NCI-H774 (cell line): Measurements from ENCODE around the gene CAMK2N2.
"Not testable (repeated sequence)": the region's sequence is repeated elsewhere in the genome, so short reads cannot be mapped to it uniquely, and the experiment has no call there.

Source experiments
- DNase-seq: peaks from one replicate; lab custom pipeline; 2025; lab: John Stamatoyannopoulos, UW

The CAMK2N2 gene

GRCh38 chr3:184272269-184272668, 10.9 kb upstream of the CAMK2N2 start:
- no peak for DNase-seq

GRCh38 chr3:184267249-184267648, 5.9 kb upstream of the CAMK2N2 start:
- DNase-seq, result not testable (repeated sequence)

- DNase-seq, result no peak
Observed at GRCh38 chr3:184262764-184263179, 1.4 kb upstream of the CAMK2N2 start.

- DNase-seq, result peak; percentile 85
Observed at GRCh38 chr3:184261854-184262763, 756 bp upstream of the CAMK2N2 start.

GRCh38 chr3:184260724-184261269, 556 bp downstream of the CAMK2N2 start:
- DNase-seq, result peak; percentile 33

- DNase-seq, result peak; percentile 34
Observed at GRCh38 chr3:184259878-184260723, 1.3 kb downstream of the CAMK2N2 start.

- no peak for DNase-seq
Observed at GRCh38 chr3:184259396-184259877, 1.9 kb downstream of the CAMK2N2 start.

GRCh38 chr3:184258926-184259325, 2.4 kb downstream of the CAMK2N2 start:
- no peak for DNase-seq

- DNase-seq, result no peak
Observed at GRCh38 chr3:184257083-184257915, 4.1 kb downstream of the CAMK2N2 start.

GRCh38 chr3:184255291-184256039, 5.9 kb downstream of the CAMK2N2 start:
- DNase-seq, result no peak

- peak; percentile 95 for DNase-seq
Observed at GRCh38 chr3:184250167-184250828, 11.1 kb downstream of the CAMK2N2 start.

GRCh38 chr3:184249412-184250166, 11.8 kb downstream of the CAMK2N2 start, which contains the start of gene EEF1AKMT4:
EEF1AKMT4 (plus strand) TSS chr3:184249672; CDS start chr3:184249695, 23 bp downstream.
- peak; percentile 100 for DNase-seq

GRCh38 chr3:184248454-184249411, 12.6 kb downstream of the CAMK2N2 start, which contains the start of gene ALG3:
ALG3 (minus strand) TSS chr3:184248962; CDS start chr3:184248940, 22 bp downstream.
- peak; percentile 95 for DNase-seq

- DNase-seq, result no peak
Observed at GRCh38 chr3:184242297-184242685, 19.1 kb downstream of the CAMK2N2 start.

GRCh38 chr3:184241447-184242296, 19.7 kb downstream of the CAMK2N2 start:
- peak; percentile 56 for DNase-seq

GRCh38 chr3:184241141-184241446, 20.3 kb downstream of the CAMK2N2 start:
- no peak for DNase-seq
